ENCODE results near the gene PLXND1.

GRCh38 chr3:129653019-129653418, 46.5 kb upstream of the PLXND1 start:
- TF ChIP-seq FOXP2 (optimal IDR thresholded peaks at IDR 0.05; ENCODE audit: control extremely low read depth, extremely low read length, insufficient read depth) (no peak), EZH2 (IDR thresholded peaks at IDR 0.05) (no peak), POLR2AphosphoS5 (IDR thresholded peaks at IDR 0.05; ENCODE audit: borderline replicate concordance, low read depth, low read length) (no peak)
